ENCODE measurements around the gene RSPH4A. TPM values are rescaled to one million over a fixed set of nuclear protein-coding genes. Genes with fewer than 3 reads are reported as not detected.

Gene RSPH4A
- total and polyA plus RNA-seq, 11 donors, result 0.12 to 0.42 (median 0.20) TPM; not detected in 2

DNA sequence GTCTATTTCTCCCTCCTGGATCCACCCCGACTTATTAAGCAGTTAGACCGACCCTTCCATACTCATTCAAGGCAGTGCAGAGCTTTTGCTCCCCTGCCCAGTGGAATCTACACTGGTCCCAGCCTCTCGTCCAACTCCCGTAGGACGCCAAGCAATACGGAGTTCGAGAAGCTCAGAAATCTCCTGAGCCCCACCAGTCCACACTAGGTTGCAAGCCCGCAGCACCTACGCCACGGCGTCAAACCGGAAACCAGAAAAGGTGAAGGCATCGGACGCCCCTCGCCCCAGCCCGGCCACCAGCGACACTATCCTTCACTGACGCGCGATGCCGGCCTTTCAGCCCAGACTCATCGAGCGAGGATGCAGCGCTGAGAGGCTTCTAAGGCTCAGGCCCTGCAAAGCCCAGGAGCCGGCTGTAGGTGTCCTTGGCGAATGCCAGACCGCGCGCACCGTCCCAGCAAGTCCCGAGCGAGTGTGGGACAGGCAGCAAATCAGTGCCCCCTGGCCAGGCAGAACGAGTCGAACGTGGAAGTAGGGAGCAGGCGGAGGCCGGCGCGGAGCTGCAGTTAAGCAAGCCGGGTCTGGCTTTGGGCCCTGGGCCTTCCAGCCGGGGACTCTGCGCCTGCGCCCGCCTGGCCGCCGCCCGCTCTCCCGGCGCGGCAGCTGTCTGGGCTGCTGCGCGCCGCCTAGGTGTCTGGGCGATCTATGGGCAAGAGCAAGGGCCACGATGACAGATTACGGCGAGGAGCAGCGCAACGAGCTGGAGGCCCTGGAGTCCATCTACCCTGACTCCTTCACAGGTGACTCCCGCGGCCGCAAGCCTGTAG lies 45.2 kb upstream of the RSPH4A start, which contains the start of gene RWDD1:
Gene RWDD1, plus strand, starts transcription at position 649 of the 827 bp plus-strand sequence. Its CDS starts 79 bp downstream, at position 728.
- Histone ChIP-seq H3K4me1 (peaks cover 3 to 43% (median 29%) of the 10 kb centered on the region in 12 donors), H3K27ac (peak within 1 kb of the TSS; percentile 73 to 96 (median 90)), H3K4me3 (peak within 1 kb of the TSS; percentile 65 to 97 (median 80)), H3K9me3 (no peaks in the 10 kb centered on the region), H3K27me3 (no peaks in the 10 kb centered on the region), H3K36me3 (peaks cover 0 to 21% (median 12%) of the 10 kb centered on the region in 9 donors)
- TF ChIP-seq, protein P1, sequence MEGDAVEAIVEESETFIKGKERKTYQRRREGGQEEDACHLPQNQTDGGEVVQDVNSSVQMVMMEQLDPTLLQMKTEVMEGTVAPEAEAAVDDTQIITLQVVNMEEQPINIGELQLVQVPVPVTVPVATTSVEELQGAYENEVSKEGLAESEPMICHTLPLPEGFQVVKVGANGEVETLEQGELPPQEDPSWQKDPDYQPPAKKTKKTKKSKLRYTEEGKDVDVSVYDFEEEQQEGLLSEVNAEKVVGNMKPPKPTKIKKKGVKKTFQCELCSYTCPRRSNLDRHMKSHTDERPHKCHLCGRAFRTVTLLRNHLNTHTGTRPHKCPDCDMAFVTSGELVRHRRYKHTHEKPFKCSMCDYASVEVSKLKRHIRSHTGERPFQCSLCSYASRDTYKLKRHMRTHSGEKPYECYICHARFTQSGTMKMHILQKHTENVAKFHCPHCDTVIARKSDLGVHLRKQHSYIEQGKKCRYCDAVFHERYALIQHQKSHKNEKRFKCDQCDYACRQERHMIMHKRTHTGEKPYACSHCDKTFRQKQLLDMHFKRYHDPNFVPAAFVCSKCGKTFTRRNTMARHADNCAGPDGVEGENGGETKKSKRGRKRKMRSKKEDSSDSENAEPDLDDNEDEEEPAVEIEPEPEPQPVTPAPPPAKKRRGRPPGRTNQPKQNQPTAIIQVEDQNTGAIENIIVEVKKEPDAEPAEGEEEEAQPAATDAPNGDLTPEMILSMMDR (IDR thresholded peaks at IDR 0.05), result peak in 1 of 12 donors; percentile 25
- TF ChIP-seq POLR2A (IDR thresholded peaks at IDR 0.05), result peak; percentile 15 to 84
- 0% methylated on average over 25 to 62 of the region's 62 CpGs for WGBS, 4 donors
- DNase-seq (peak; percentile 99 to 100 (median 100)), ATAC-seq (peak; percentile 97 to 99 (median 99))
- intact Hi-C loops (cut with DNase I), result loop anchor here in 2 of 10 donors (5.0 kb wide), 2 partner anchors 34 to 294 kb away; partner anchors contain the start of gene TSPYL1 (in 1 of the 2)

DNA sequence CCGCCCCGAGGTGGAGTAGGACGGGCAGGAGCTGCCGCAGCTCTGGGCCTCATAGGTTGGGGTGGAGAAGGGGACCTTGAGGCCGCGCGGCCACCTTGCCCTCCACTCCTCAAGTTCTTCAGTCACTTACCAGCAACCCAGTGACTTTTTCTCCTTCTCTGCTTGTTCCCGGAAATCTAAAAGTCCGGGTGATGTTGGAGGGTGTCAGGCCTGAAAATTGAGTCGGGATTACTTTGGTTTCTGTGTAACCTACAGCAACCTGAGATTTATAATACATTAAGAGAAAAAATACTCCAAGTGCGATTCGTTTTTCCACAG lies 44.6 kb upstream of the RSPH4A start:
- WGBS, 4 donors, result 0% methylated on average over 9 to 12 of the region's 12 CpGs
- Histone ChIP-seq H3K4me1 (peaks cover 3 to 43% (median 30%) of the 10 kb centered on the region in 12 donors), H3K4me3 (peak overlapping the region; percentile 65 to 97 (median 80)), H3K9me3 (no peaks in the 10 kb centered on the region), H3K36me3 (peaks cover 0 to 27% (median 16%) of the 10 kb centered on the region in 9 donors), H3K27ac (peak overlapping the region; percentile 73 to 96 (median 90)), H3K27me3 (no peaks in the 10 kb centered on the region)
- intact Hi-C loops (cut with DNase I), result loop anchor here in 2 of 10 donors (5.0 kb wide), 2 partner anchors 34 to 294 kb away; partner anchors contain the start of gene TSPYL1 (in 1 of the 2)
- TF ChIP-seq, protein P1 (IDR thresholded peaks at IDR 0.05), result no peak
- no peak for TF ChIP-seq POLR2A (IDR thresholded peaks at IDR 0.05)
- DNase-seq (no peak), ATAC-seq (peak in 2 of 4 donors; percentile 8 to 29)

DNA sequence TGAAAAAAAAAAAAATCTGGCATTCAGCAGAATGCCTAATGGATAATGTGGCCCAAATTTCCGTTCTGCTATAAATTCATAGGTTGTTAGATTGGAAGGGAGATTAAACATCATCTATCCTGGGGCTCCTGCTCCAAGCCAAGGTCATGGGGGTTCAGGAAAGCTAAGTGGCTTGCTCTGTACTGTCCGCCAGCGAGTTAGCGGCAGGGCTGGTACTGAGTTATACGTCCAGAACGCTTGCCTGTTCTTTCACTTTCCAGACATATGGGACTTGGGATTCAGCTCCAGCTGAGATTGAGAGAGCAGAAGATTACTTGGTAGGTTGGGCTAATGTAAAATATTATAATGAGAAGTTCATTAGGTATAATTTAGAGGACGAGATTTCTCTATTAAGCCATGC lies 44.1 kb upstream of the RSPH4A start:
- DNase-seq (peak in 3 of 5 donors; percentile 12 to 34 (median 29)), ATAC-seq (peak in 2 of 4 donors; percentile 37 to 44)
- intact Hi-C loops (cut with DNase I), result loop anchor here in 2 of 10 donors (5.0 kb wide), 2 partner anchors 35 to 295 kb away; partner anchors contain the start of gene TSPYL1 (in 1 of the 2)
- Histone ChIP-seq H3K27me3 (no peaks in the 10 kb centered on the region), H3K9me3 (no peaks in the 10 kb centered on the region), H3K36me3 (peaks cover 0 to 32% (median 16%) of the 10 kb centered on the region in 9 donors), H3K27ac (peak overlapping the region in 11 of 12 donors; percentile 84 to 96 (median 90)), H3K4me1 (peaks cover 3 to 48% (median 31%) of the 10 kb centered on the region in 12 donors), H3K4me3 (peak overlapping the region; percentile 65 to 97 (median 80))
- no peak for TF ChIP-seq POLR2A (IDR thresholded peaks at IDR 0.05)
- TF ChIP-seq, protein P1 (IDR thresholded peaks at IDR 0.05), result no peak
- 2 to 5% (median 3%) methylated on average over 7 of the region's 7 CpGs for WGBS, 4 donors

GRCh38 chr6:116575227-116575626 lies 41.1 kb upstream of the RSPH4A start:
- H3K27ac ChIP-seq, result no peak overlapping the region
- H3K27me3 ChIP-seq, result no peaks in the 10 kb centered on the region
- no peaks in the 10 kb centered on the region for H3K9me3 ChIP-seq
- peaks cover 3 to 52% (median 27%) of the 10 kb centered on the region in 12 donors for H3K4me1 ChIP-seq
- DNase-seq, result no peak
- intact Hi-C loops (cut with DNase I), result no loop called here
- H3K36me3 ChIP-seq, result peaks cover 0 to 49% (median 19%) of the 10 kb centered on the region in 9 donors
- WGBS, 4 donors, result 94 to 98% (median 96%) methylated on average over 2 of the region's 2 CpGs
- no peak for TF ChIP-seq POLR2A (IDR thresholded peaks at IDR 0.05)
- TF ChIP-seq, protein P1 (IDR thresholded peaks at IDR 0.05), result no peak
- no peak for ATAC-seq
- no peak overlapping the region for H3K4me3 ChIP-seq
